ENCODE data around the gene TBC1D32. TPM values are rescaled to one million over a fixed set of nuclear protein-coding genes. Genes with fewer than 3 reads are reported as not detected.
"Not testable (repeated sequence)": the region's sequence is repeated elsewhere in the genome, so short reads cannot be mapped to it uniquely, and the experiment has no call there.

Gene TBC1D32
- total and polyA plus RNA-seq, 8 donors: 6.6 to 22.2 (median 15.9) TPM

DNA sequence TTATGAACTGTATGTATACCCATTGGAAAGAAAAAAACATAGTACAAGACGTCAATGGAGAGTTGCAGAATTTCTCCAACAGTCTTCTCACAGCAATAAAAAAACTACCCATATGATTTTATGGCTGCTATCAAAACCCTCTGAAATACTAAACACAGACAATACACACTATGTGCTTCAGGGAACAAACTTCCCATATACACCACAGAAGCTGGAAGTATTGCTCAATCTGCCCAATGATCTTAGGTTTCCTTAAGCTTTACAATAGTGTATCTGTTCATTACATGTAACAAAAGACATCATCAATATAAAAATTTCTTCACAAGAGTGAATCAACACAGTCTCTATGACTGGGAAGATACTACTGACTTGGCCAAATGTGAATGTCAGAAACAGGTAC, 150.5 kb downstream of the TBC1D32 start:
- no peaks in the 10 kb centered on the region for H3K4me1 ChIP-seq
- no peaks in the 10 kb centered on the region for H3K27me3 ChIP-seq
- DNase-seq (no peak), ATAC-seq (no peak)
- no peak overlapping the region for H3K27ac ChIP-seq
- TF ChIP-seq, protein P1, sequence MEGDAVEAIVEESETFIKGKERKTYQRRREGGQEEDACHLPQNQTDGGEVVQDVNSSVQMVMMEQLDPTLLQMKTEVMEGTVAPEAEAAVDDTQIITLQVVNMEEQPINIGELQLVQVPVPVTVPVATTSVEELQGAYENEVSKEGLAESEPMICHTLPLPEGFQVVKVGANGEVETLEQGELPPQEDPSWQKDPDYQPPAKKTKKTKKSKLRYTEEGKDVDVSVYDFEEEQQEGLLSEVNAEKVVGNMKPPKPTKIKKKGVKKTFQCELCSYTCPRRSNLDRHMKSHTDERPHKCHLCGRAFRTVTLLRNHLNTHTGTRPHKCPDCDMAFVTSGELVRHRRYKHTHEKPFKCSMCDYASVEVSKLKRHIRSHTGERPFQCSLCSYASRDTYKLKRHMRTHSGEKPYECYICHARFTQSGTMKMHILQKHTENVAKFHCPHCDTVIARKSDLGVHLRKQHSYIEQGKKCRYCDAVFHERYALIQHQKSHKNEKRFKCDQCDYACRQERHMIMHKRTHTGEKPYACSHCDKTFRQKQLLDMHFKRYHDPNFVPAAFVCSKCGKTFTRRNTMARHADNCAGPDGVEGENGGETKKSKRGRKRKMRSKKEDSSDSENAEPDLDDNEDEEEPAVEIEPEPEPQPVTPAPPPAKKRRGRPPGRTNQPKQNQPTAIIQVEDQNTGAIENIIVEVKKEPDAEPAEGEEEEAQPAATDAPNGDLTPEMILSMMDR (IDR thresholded peaks at IDR 0.05): no peak
- intact Hi-C loops (cut with DNase I): no loop called here
- no peak overlapping the region for H3K4me3 ChIP-seq
- no peaks in the 10 kb centered on the region for H3K36me3 ChIP-seq
- peaks cover 3 to 4% of the 10 kb centered on the region in 2 donors for H3K9me3 ChIP-seq

DNA sequence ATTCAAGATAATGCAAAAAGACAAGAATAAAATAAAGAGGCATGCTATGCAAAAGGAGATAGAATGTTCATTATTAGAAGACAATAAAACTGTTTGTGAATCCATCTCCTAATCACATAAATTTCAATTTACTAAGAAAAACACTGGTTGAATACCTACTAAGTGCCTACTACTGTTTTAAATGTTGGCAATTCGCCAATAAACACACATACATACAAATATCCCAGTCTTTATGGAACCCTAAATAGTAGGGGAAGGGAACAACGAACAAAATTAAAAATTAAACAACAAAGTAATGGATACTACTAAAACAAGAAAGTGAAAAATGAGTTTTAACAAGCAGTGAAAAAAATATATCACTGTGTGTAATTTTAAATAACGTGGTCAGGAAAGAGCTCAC, 158.5 kb downstream of the TBC1D32 start:
- Histone ChIP-seq H3K4me3 (no peak overlapping the region), H3K9me3 (peaks cover 0 to 4% of the 10 kb centered on the region in 2 donors), H3K27ac (no peak overlapping the region), H3K4me1 (no peaks in the 10 kb centered on the region), H3K36me3 (no peaks in the 10 kb centered on the region), H3K27me3 (no peaks in the 10 kb centered on the region)
- intact Hi-C loops (cut with DNase I): no loop called here
- no peak for DNase-seq
- no peak for ATAC-seq
- TF ChIP-seq, protein P1 (IDR thresholded peaks at IDR 0.05): no peak

DNA sequence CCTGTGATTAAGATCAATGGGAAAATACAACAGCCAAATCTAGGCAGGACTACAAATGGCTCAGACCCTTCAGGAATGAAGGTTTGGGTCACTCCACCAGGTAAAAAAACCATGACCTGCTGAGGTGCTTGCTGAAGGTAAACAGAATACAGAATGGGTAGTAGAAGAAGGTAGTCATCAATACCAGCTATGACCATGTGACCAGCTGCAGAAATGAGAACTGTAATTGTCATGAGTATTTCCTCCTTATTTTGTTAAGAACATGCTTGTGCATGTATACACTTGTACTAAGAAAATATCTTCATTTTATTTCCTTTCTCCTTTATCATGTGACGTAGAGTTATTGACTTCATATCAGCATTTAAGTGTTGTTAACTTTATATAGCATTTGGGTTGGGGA, 161.8 kb downstream of the TBC1D32 start:
- H3K4me3 ChIP-seq; ATAC-seq; DNase-seq; H3K27ac ChIP-seq; intact Hi-C loops (cut with DNase I); H3K36me3 ChIP-seq; H3K4me1 ChIP-seq; H3K9me3 ChIP-seq; H3K27me3 ChIP-seq: not testable (repeated sequence)

DNA sequence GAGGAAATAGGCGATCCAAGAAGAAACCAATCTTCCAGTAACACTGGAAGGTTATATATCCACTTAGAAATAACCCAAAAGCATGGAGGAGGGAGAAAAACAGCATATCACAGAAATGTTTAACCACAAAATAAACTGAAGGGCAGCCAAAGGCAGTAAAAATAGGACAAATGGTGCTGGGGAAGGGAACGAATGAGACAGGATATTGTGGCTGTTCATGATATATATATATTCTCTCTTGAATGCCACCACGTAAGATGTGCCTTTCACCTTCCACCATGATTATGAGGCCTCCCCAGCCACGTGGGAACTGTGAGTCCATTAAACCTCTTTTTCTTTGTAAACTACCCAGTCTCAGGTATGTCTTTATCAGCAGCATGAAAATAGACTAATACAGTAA, 162.4 kb downstream of the TBC1D32 start:
- ATAC-seq (no peak), DNase-seq (no peak)
- Histone ChIP-seq H3K4me1 (no peaks in the 10 kb centered on the region), H3K4me3 (no peak overlapping the region), H3K9me3 (no peaks in the 10 kb centered on the region), H3K36me3 (no peaks in the 10 kb centered on the region), H3K27me3 (no peaks in the 10 kb centered on the region), H3K27ac (no peak overlapping the region)
- TF ChIP-seq, protein P1 (IDR thresholded peaks at IDR 0.05): no peak
- intact Hi-C loops (cut with DNase I): no loop called here

DNA sequence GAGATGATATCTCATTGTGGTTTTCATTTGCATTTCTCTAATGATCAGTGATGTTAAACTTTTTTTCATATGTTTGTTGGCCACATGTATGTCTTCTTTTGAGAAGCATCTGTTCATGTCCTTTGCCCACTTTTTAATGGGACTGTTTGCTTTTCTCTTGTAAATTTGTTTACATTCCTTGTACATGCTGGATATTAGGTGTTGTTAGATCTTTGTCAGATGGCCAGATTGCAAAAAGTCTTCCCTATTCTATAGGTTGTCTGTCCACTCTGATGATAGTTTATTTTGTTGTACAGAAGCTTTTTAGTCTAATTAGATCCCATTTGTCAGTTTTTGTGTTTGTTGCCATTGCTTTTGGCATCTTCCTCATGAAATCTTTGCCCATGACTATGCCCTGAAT, 172.4 kb downstream of the TBC1D32 start:
- TF ChIP-seq, protein P1 (IDR thresholded peaks at IDR 0.05): no peak
- H3K4me3 ChIP-seq: no peak overlapping the region
- no peak overlapping the region for H3K27ac ChIP-seq
- no peaks in the 10 kb centered on the region for H3K4me1 ChIP-seq
- intact Hi-C loops (cut with DNase I): no loop called here
- no peaks in the 10 kb centered on the region for H3K27me3 ChIP-seq
- DNase-seq: peak in 2 of 4 donors; percentile 8 to 10
- peaks cover 0 to 3% of the 10 kb centered on the region in 2 donors for H3K9me3 ChIP-seq
- no peak for ATAC-seq
- peaks cover 0 to 19% of the 10 kb centered on the region in 2 donors for H3K36me3 ChIP-seq

DNA sequence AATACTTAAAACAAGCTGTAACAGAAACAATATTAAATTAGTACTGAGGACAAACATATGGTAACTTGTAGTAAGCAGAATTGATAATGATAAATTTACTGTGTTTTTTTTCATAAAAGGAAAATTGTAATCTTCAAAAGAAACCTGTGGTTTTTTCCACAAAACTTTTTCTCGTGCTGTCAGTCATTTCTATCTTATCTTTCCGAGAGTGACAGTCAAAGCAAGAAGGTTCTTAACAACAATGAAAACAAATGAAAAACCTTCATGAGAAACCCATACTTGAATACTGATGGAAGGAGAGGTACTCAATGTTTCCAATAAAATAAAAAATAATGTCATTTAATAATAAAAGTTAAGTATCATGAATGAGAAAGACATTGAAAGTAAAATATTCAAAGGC, 174.0 kb downstream of the TBC1D32 start:
- intact Hi-C loops (cut with DNase I): no loop called here

More for the DNA sequence above, 174.0 kb downstream of the TBC1D32 start:
- Histone ChIP-seq H3K4me1 (no peaks in the 10 kb centered on the region), H3K9me3 (peaks cover 0 to 10% of the 10 kb centered on the region in 2 donors), H3K4me3 (no peak overlapping the region), H3K27ac (no peak overlapping the region), H3K36me3 (peaks cover 0 to 19% of the 10 kb centered on the region in 2 donors), H3K27me3 (no peaks in the 10 kb centered on the region)
- DNase-seq (no peak), ATAC-seq (no peak)
- TF ChIP-seq, protein P1 (IDR thresholded peaks at IDR 0.05): no peak
